GM19455 (cell line): ENCODE measurements around the gene HSD17B13.
"Not testable (repeated sequence)": the region's sequence is repeated elsewhere in the genome, so short reads cannot be mapped to it uniquely, and the experiment has no call there.

Source experiments
- ATAC-seq: cut with Tn5 transposase; IDR thresholded peaks from one replicate; pipeline ENCODE4 v1.9.1; 2021; ENCODE audit not compliant: unreplicated experiment

Gene HSD17B13

GRCh38 chr4:87317527-87317926, 5.2 kb downstream of the HSD17B13 start:
- no peak for ATAC-seq

GRCh38 chr4:87316961-87317360, 5.7 kb downstream of the HSD17B13 start:
- no peak for ATAC-seq

- ATAC-seq, result not testable (repeated sequence)
These were observed 7.7 kb downstream of the HSD17B13 start for GRCh38 chr4:87315000-87315399.

- ATAC-seq, result no peak
These were observed 8.9 kb downstream of the HSD17B13 start for GRCh38 chr4:87313756-87314155.

GRCh38 chr4:87311684-87312083, 11.0 kb downstream of the HSD17B13 start:
- ATAC-seq, result no peak

- ATAC-seq, result no peak
These were observed 11.9 kb downstream of the HSD17B13 start for GRCh38 chr4:87310691-87311335.

GRCh38 chr4:87309625-87310024, 13.1 kb downstream of the HSD17B13 start:
- no peak for ATAC-seq

GRCh38 chr4:87306056-87306455, 16.6 kb downstream of the HSD17B13 start:
- ATAC-seq, result peak; percentile 79

- ATAC-seq, result no peak
These were observed 17.1 kb downstream of the HSD17B13 start for GRCh38 chr4:87305562-87305961.

GRCh38 chr4:87304745-87305432, 17.8 kb downstream of the HSD17B13 start:
- ATAC-seq, result no peak

GRCh38 chr4:87299898-87300297, 22.8 kb downstream of the HSD17B13 start:
- no peak for ATAC-seq

GRCh38 chr4:87298362-87298761, 24.3 kb downstream of the HSD17B13 start:
- ATAC-seq, result no peak

- not testable (repeated sequence) for ATAC-seq
These were observed 27.8 kb downstream of the HSD17B13 start for GRCh38 chr4:87294911-87295310.

GRCh38 chr4:87293889-87294288, 28.8 kb downstream of the HSD17B13 start:
- ATAC-seq, result not testable (repeated sequence)

GRCh38 chr4:87286970-87287369, 35.7 kb downstream of the HSD17B13 start:
- ATAC-seq, result no peak

GRCh38 chr4:87284268-87284667, 38.4 kb downstream of the HSD17B13 start:
- not testable (repeated sequence) for ATAC-seq

- ATAC-seq, result no peak
These were observed 39.5 kb downstream of the HSD17B13 start for GRCh38 chr4:87283151-87283550.

GRCh38 chr4:87281603-87282002, 41.1 kb downstream of the HSD17B13 start:
- no peak for ATAC-seq

GRCh38 chr4:87278335-87278794, 44.3 kb downstream of the HSD17B13 start:
- ATAC-seq, result no peak

GRCh38 chr4:87275311-87275710, 47.4 kb downstream of the HSD17B13 start:
- ATAC-seq, result no peak

- no peak for ATAC-seq
These were observed 47.9 kb downstream of the HSD17B13 start for GRCh38 chr4:87274803-87275202.

GRCh38 chr4:87274327-87274726, 48.4 kb downstream of the HSD17B13 start:
- no peak for ATAC-seq

GRCh38 chr4:87270825-87271224, 51.9 kb downstream of the HSD17B13 start:
- ATAC-seq, result no peak
